ENCODE data around the gene EEPD1.
A peak's percentile ranks its signal among the peaks of the same experiment; 100 is the strongest.
"Not testable (repeated sequence)": the region's sequence is repeated elsewhere in the genome, so short reads cannot be mapped to it uniquely, and the experiment has no call there.

EEPD1 gene

GRCh38 chr7:36118344-36118743, 34.7 kb upstream of the EEPD1 start:
- TF ChIP-seq CSDC2 (CRISPR knock-in tag; IDR thresholded peaks at IDR 0.05) (no peak), TSHZ2 (CRISPR knock-in tag; IDR thresholded peaks at IDR 0.05) (no peak), ARNTL (CRISPR knock-in tag; IDR thresholded peaks at IDR 0.05; ENCODE audit: borderline replicate concordance, low read depth) (no peak), ISL1 (CRISPR knock-in tag; IDR thresholded peaks at IDR 0.05) (no peak), CSRNP3 (CRISPR knock-in tag; IDR thresholded peaks at IDR 0.05) (no peak), TOX (CRISPR knock-in tag; IDR thresholded peaks at IDR 0.05; ENCODE audit: borderline replicate concordance) (no peak), PPARA (CRISPR knock-in tag; IDR thresholded peaks at IDR 0.05; ENCODE audit: borderline replicate concordance) (no peak), BACH2 (CRISPR knock-in tag; IDR thresholded peaks at IDR 0.05; ENCODE audit: borderline replicate concordance) (no peak), RARB (CRISPR knock-in tag; IDR thresholded peaks at IDR 0.05) (no peak), OSR1 (CRISPR knock-in tag; IDR thresholded peaks at IDR 0.05) (no peak), ZC3H10 (CRISPR knock-in tag; IDR thresholded peaks at IDR 0.05) (no peak), POU6F1 (CRISPR knock-in tag; IDR thresholded peaks at IDR 0.05; ENCODE audit: borderline replicate concordance, low read depth) (no peak), ZNF70 (CRISPR knock-in tag; IDR thresholded peaks at IDR 0.05) (no peak), GLIS3 (CRISPR knock-in tag; IDR thresholded peaks at IDR 0.05) (no peak), CREB5 (CRISPR knock-in tag; IDR thresholded peaks at IDR 0.05; ENCODE audit: low read depth) (no peak), ZNF8 (CRISPR knock-in tag; IDR thresholded peaks at IDR 0.05) (no peak), ESRRG (CRISPR knock-in tag; IDR thresholded peaks at IDR 0.05) (no peak), PATZ1 (CRISPR knock-in tag; IDR thresholded peaks at IDR 0.05; ENCODE audit: borderline replicate concordance) (no peak)
- no peak for ATAC-seq

- ATAC-seq = peak; percentile 15
- TF ChIP-seq ISL1 (CRISPR knock-in tag; IDR thresholded peaks at IDR 0.05) (0 out of 2 replicates have a peak, but pooled peaks have one; percentile 11), ZNF8 (CRISPR knock-in tag; IDR thresholded peaks at IDR 0.05) (peak; percentile 74; the same call in 1 of the 2 replicates), TCF4 (CRISPR knock-in tag; IDR thresholded peaks at IDR 0.05; ENCODE audit: borderline replicate concordance) (no peak), ZFP30 (CRISPR knock-in tag; IDR thresholded peaks at IDR 0.05) (no peak), ZFP3 (CRISPR knock-in tag; IDR thresholded peaks at IDR 0.05) (no peak)
Observed at GRCh38 chr7:36119005-36119706, 33.9 kb upstream of the EEPD1 start.

- ATAC-seq = not testable (repeated sequence)
Observed at GRCh38 chr7:36119983-36120646, 32.9 kb upstream of the EEPD1 start.

GRCh38 chr7:36125630-36126029, 27.4 kb upstream of the EEPD1 start:
- not testable (repeated sequence) for ATAC-seq

All from SK-N-SH treated with all-trans-retinoic acid at 6 μM for 48 hours (cell line).